HS-27A (cell line): ENCODE results near the gene MRPS18A.
"Not testable (repeated sequence)": the region's sequence is repeated elsewhere in the genome, so short reads cannot be mapped to it uniquely, and the experiment has no call there.

Source experiments
- DNase-seq: peaks from one replicate; pipeline ENCODE4 v3.0.0-alpha.2; 2012; ENCODE audit warnings: low read depth, missing footprints

Gene MRPS18A

DNA sequence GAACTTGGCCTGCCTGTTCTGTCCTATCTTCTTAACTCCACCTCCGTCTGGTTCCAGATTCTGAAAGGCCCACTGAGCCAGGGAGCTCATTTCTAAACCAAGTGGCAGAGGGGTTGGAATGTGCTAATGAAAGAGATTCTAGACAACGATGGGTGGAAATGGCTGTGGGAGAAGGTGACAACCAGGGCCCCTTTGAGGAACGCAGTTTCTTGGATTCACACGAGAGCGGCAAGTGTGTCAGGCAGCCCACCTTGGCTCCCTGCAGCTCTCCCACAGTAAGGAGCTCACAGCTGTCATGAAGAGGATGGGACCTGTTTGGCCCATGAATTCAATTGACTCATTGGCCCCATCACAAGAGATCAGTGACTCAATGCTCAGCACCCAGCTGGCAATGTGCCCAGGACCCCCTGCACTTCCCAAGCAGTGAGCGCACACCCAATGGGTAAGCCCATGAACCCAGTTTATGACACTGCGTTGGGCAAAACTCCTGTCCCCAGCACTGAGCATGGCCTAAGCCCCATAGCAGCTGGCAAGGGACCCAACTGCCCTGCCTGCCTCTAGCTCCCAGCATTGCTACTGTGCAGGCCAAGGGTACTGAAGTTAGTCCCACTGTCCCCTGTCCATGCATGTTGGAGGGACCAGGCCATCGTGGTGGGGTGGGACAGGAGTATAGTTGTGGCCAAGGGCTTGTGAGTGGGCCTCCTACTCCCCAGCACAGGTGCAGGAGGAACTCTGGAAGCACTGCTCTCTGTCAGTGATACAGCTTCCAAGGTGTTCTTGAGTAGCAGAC, 16.4 kb downstream of the MRPS18A start:
- no peak for DNase-seq

DNA sequence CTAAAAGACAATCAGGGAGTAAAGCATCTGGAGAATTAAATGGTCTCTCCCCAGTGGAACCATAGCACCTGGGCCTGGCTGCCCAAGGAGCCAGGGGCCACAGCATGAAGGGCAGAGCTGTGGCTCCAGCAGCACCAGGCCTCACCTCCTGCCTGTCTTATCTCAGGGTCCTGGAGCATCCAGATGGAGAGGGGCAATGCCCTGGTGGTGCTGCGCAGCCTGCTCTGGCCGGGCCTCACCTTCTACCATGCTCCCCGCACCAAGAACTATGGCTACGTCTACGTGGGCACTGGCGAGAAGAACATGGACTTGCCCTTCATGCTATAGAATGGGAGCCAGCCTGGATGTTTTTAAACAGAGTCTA, 17.0 kb downstream of the MRPS18A start:
- no peak for DNase-seq

DNA sequence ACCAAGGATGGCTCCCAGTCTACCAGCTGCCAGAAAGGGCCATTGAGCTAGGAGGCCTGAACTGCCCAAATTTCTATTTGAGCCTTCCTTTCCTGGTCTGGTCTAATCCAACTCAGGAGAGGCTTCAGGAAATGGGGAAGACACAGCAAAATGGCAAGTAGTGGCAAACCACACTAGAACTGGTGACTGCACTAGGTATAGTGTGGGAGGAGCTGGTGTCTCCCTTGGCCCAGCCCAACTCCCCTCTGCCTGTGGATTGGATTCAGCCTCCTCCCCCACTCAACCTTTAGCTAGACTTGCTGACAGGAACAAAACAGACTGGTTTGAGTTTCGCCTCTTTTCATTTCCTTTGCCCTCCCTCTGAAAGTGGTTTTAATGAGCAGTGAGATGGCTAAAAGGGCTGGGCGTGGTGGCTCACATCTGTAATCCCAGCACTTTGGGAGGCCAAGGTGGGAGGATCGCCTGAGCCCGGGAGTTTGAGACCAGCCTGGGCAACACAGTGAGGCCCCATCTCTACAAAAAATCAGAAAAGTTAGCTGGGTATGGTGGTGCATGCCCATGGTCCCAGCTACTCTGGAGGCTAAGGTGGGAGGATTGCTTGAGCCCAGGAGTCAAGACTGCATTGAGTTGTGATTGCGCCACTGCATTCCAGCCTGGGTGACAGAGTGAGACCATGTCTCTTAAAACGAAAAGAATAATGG, 17.5 kb downstream of the MRPS18A start:
- DNase-seq = no peak

DNA sequence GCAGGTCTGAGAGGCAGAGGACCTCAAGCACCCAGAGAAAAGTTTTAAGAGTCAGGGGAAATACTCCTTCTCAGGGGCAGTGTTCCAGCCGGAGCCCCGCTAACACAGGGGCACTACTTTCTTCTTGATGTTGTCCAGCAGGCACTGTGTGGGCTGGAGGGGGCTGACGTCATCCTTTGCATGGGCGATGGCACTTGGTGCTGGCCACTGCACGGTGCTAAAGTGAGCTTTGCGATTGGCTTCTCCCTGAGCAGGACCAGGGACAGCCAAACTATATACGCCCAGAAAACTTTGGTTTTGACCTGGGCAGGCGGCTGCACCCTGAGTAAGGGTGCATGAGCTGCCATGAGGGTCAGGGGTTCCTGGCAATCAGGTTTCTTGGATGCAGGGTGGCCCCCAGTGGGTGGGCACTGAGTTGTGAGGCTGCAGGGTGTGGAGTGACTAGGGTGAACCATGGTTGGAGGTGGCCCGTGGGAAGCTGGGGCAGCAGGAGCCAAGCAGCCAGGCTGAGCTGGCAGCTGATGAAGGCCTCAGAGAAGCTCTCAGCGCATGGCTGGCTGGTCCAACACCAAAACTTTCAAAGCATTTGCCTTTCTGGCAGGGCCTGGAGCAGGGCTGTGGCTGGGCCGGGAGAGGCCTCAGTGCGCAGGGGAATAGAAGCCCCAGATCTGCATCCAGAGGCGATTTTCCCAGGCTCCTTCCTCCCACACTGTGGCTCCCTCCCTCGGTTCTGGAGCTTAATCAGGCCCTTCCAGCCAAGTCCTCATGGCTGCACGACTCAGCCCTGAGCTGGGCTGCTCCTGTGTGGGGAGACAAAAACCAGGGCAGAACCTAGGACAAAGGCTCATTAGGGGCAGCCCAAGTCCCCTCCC, 18.3 kb downstream of the MRPS18A start:
- DNase-seq = no peak

DNA sequence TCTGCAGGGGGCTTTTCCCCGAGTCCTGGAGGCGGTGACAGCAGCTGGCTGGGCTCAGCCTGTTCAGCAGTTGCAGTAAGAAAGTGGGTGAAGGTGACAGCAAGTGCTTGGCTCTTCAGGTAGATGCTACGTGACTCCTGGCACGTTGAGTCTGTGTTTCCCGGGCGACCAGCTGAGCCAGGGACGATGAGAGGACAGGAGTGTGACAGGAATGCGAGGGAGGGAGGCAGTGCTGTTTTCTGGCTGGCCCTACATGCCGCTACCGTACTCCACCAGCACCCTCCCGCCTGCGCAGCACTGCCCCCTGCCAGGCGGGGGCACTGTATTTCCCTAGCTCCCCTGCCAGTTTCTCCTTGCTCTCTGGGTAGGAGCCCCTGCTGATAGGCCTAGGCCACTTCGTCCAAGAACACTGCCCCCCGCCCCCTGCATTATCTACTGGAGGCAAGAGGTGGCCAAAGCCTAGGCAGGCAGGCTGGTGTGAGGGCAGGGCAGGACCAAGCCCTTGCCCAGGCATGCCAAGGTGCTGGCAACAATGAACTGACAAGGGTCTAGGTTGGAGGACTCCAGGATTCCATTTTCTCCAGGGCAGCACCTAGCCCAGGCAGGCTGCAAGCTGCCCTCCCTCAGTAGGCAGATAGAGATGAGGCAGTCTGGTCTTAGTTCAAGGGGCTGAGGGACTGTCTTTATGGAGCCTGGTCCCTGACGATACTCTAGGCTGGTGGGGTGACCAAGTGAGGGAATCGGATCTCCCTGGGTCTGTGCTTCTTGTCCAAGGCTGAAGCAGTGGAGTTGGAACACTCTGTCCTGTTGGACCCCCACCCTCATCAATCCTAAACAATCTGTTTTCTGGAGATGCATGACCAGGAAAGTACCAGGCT, 19.2 kb downstream of the MRPS18A start:
- DNase-seq = no peak

DNA sequence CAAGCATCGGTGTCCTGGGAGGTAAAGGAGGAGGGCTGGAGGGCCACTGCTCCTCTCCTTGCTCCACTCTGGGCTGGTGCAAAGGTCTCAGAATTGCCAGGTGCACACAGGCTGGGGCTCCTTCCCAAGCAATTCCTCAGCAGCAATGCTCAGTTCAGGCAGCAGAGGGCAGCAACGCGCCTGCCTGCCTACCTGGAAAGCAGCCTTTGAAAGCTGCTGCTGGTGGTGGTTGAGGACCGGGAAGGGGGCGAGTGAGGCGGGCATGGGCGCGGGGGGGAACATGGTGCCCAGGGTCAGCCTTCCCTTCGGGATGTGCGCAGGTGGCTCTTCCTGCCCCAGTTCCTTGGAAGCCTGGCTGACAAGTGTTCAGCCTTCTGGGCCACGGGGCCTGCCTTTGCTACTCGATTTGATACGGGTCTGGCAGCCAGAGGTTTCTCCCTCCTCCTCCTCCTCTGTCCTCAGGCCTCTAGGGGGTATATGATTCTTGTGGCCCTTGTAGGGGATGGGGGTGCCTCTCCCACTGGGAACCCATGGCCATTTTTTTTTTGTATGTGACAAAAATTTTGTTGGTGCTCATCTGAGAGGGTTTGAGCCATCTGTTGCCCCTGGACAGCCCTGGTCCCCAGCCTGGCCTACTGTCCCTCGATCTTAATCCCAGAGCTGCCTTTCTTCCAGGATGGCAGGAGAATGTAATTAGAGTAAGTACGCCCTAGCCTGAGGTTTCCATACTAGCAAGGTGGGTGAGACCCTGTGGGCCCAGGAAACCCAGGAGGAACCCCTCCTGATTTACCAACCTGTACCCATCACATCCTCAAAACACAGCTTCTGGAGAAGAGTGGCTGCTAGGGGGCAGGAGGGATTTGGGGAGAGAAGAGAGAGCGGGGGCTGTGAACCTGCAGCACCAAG, 20.1 kb downstream of the MRPS18A start:
- peak; percentile 42 for DNase-seq

DNA sequence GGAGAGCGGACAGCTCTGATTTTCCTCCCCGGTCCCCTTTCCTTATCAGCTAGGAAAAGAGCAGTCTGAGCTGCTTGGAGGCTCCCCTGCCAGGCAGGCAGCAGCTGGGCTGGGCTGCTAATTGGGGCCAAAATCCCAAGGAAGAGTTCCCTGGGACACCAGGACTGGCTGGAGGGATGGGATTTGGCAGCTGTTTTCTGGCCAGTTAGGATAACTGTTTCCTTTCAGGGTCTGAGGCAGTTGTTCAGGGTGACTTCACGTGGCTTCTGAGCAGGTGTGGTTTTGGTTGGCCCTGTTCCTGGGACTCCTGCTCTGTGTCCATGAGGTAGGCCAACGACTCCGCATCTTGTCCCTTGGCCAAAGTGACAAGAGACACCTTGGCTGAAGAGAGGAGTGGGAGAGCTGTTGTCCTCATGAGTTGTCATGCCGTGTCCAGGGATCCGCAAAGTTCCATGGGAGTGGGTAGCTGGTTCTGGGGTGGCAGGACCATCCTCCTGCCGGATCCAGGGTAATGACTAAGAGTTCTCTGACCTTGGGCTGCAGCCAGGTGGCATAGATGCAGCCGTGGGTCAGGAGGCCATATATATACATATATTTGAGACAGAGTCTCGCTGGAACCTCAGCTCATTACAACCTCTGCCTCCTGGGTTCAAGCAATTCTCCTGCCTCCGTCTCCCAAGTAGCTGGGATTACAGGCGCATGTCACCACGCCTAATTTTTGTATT, 21.2 kb downstream of the MRPS18A start:
- DNase-seq = no peak

DNA sequence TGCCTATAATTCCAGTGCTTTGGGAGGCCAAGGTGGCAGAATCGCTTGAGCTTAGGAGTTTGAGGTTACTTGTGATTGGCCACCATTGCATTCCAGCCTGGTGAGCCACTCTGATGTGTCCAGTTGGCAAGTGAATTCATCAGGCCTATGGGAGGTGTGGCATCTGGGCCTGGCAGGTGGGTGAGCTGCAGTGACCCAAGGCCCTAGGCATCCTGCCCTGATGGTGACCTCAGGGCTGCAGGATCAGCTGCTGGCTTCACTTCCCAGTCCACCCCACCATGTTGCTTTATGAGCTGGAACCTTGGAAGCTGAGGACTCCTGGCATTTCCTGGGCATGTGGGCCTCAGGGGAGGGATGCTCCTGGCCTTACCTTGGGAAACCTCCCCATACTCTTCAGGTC, 22.2 kb downstream of the MRPS18A start:
- DNase-seq = peak; percentile 62

DNA sequence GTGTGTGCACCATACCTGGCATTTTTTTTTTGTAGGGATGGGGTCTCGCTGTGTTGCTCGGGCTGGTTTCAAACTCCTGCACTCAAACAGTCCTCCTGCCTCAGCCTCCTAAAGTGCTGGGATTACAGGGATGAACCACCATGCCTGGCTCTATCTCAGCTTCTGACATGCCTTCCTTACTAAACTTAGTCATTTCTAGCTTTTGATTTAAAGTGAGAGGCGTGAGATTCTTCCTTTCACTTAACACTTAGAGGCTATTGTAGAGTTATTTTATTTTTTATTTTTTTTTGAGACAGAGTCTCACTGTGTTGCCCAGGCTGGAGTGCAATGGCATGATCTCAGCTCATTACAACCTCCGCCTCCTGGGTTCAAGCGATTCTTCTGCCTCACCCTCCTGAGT, 24.6 kb downstream of the MRPS18A start:
- not testable (repeated sequence) for DNase-seq

DNA sequence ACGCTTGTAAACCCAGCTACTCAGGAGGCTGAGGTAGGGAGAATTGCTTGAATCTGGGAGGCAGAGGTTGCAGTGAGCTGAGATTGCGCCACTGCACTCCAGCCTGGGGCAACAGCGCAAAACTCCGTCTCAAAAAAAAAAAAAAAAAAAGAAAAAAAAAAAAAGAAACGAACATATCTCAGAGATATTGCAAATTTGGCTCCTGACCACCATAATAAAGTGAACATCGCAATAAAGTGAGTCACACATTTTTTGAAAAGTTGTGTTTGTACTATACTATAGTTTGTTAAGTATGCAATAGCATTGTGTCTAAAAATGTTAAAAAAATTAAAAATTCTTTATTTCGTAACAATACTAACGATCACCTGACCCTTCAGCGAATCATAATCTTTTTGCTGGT, 29.4 kb downstream of the MRPS18A start:
- DNase-seq = no peak

DNA sequence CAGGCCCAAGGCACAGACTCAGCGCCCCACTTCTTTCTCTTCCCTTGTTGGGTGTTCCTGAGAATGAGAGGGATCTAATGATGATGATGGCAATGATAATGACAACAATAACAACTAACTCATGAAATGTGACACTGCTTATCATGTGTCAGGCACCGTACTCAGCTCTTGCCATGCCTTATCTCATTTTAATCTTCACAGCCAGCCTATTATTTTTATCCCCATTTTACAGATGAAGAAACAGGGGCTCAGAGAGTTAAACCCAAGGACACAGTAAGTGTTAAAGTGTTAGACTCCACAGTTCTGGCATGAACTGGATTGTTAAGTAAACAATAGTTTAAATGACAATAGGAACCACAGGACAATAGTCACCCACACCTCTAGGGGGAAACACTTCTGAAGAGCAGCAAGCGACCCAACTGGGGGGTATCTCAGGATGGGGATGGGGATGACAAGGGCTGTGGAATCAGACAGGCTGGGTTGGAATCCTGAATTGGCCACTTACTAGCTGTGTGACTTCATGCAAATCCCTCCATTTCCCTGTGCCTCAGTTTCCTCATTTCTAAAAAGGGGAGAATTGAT, 30.3 kb downstream of the MRPS18A start:
- DNase-seq = no peak

DNA sequence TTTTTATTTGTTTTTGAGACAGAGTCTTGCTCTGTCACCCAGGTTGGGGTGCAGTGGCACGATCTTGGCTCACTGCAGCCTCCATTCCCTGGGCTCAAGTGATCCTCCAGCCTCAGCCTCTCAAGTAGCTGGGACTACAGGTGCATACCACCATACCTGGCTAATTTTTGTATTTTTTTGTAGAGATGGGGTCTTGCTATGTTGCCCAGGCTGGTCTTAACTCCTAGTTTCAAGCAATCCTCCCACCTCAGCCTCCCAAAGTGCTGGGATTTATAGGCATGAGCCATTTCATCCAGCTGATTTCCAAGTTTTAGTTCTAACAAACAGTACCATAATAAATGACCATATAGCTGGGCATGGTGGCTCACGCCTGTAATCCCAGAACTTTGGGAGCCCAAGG, 34.8 kb downstream of the MRPS18A start:
- DNase-seq = not testable (repeated sequence)

DNA sequence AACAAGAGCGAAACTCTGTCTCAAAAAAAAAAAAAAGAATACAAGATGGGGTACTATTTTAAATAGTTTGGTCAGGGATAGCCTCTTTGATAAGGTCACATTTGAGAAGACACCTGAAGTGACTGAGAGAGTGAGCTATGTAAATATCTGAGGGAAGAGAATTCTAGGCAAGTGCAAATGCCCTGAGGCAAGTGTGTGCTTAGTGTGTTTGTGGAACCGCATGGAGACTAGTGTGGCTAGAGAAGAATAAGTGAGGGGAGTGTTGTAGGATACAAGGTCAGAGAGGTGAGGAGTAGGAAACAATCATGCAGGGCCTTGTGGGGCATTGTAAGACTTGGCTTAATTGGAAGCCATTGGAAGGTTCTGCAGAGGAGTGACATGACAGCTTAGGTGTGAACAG, 39.3 kb downstream of the MRPS18A start:
- no peak for DNase-seq

DNA sequence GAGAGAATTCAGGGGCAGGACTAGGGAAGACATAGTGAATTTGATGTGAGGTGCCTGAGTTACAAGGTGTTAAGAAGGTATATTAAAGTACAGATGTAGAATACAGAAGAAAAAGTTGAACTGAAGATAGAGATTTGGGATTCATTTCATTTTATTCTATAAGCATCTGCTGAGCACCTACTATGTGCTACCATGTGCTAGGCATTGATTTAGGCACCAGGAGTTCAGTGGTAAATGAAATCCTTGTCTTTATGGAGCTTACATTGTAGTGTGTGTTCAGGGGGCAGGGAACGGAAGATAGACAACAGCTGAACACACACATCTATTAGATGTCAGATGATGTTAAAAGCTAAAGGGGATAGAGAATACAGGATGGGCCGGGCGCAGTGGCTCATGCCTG, 40.0 kb downstream of the MRPS18A start:
- no peak for DNase-seq

DNA sequence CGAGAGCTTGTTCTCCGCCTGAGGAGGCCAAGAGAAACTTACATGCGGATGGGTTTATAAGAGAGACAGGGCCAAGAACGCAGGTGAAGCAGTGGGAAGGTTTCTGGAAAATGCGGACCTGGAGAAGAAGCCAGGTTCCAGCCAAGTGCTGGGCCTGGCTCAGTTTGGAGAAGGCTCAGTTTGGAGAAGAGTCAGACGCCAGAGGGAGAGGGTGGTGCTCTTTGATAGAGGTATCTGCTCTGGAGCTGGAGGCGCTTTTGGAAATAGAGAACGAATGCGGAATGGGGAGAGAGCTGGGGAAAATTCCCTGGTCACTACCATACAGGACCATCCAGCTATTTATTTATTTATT, 42.0 kb downstream of the MRPS18A start:
- no peak for DNase-seq

DNA sequence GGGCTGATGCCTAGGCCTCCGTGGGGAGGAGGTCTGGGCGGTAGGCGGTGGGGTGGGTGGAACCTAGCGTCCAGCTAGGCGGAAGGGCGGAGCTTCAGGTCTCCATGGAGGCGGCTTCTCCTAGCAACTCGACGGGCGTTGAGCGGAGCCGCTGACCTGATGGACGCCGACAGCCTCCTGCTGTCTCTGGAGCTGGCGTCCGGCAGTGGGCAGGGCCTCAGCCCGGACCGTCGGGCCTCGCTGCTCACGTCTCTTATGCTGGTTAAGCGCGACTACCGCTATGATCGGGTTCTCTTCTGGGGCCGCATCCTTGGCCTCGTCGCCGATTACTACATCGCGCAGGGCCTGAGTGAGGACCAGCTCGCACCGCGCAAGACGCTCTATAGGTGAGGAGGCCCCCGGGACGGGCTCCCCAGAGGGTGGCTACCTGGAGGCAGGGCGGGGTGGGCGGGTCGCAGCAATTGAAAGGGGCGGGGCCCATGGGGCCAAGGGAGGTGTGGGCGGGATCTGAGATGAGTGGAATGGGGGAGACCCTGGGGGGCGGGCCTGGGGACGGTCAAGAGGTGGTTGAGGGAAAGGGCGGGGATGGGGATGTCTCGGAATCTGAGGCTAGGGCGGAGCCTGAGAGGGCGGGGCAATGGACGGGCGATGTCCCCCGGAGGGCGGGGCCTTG, 42.5 kb downstream of the MRPS18A start, which contains the start of gene RSPH9:
TSS of gene RSPH9 (plus strand) at position 97 of the 673 bp plus-strand sequence. CDS start at position 160, 63 bp downstream.
- DNase-seq = no peak

DNA sequence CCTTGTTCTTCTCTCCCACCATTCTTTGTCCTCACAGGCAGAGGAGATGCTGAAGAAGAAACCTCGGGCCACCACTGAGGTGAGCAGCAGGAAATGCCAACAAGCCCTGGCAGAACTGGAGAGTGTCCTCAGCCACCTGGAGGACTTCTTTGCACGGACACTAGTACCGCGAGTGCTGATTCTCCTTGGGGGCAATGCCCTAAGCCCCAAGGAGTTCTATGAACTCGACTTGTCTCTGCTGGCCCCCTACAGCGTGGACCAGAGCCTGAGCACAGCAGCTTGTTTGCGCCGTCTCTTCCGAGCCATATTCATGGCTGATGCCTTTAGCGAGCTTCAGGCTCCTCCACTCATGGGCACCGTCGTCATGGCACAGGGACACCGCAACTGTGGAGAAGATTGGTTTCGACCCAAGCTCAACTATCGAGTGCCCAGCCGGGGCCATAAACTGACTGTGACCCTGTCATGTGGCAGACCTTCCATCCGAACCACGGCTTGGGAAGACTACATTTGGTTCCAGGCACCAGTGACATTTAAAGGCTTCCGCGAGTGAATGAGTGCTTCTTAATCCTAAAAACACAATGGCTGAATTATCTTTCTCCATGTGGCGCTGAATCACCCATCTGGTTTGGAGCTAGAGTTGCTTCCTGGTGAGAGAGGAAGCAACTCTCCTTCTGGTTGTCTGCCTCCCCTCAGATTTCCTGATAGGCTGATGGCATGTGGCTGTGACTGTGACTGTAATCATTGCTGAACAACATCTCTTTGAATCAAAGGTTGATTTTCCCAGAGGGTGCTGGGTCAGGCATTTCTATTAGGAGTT, 47.4 kb downstream of the MRPS18A start:
- no peak for DNase-seq

DNA sequence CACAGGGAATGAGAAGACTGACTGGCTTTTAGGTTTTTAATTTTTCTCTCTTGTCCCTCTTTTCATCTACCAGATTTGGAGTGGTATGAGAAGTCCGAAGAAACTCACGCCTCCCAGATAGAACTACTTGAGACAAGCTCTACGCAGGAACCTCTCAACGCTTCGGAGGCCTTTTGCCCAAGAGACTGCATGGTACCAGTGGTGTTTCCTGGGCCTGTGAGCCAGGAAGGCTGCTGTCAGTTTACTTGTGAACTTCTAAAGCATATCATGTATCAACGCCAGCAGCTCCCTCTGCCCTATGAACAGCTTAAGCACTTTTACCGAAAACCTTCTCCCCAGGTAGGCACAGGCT, 51.3 kb downstream of the MRPS18A start:
- DNase-seq = no peak
